ENCODE results near the gene ADGRG3. TPM values are rescaled to one million over a fixed set of nuclear protein-coding genes. Genes with fewer than 3 reads are reported as not detected.
"Not testable (repeated sequence)": the region's sequence is repeated elsewhere in the genome, so short reads cannot be mapped to it uniquely, and the experiment has no call there.

Gene ADGRG3
- total RNA-seq, 1 experiment from 2014 or later = not detected

DNA sequence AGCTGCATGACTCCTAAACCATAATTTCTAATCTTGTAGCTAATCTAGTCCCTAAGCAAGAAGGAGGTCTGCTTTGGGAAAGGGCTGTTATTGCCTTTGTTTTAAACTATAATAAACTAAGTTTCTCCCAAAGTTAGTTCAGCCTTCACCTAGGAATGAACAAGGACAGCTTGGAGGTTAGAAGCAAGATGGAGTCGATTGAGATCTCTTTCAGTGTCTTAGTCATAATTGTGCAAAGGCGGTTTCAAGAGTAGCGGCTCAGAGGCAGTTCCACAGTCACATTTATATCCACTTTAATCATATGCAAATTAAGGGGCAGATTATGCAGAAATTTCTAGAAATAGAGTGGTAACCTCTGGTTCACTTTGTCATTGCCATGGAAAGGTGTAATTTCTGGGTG, 43.9 kb downstream of the ADGRG3 start:
- RAD21 ChIA-PET (ENCODE audit: low non-redundant PET in 1 of 2, low total read pairs in 2 of 2, uncharacterized antibody in 2 of 2, unreplicated experiment in 2 of 2) = interaction anchor here in 1 of 2 experiments (0.6 kb wide), 1 partner anchor 17 kb away, joined by 3 read pairs; the partner anchor contains the start of gene DRC7
- ATAC-seq (no peak), DNase-seq (ENCODE audit: low read depth, low spot score) (no peak)
- Histone ChIP-seq H3K36me3 (ENCODE audit: control insufficient read depth in 1 of 2, insufficient read depth in 2 of 2, low read length in 2 of 2) (no peaks in the 10 kb centered on the region), H4K20me1 (ENCODE audit: insufficient read depth) (no peaks in the 10 kb centered on the region), H3K9me2 (ENCODE audit: insufficient read depth) (no peaks in the 10 kb centered on the region), H3K4me2 (ENCODE audit: low read length) (no peak overlapping the region), H3K27me3 (ENCODE audit: insufficient read depth, low read length) (peaks cover 17% of the 10 kb centered on the region), H3K9ac (ENCODE audit: low read length) (no peak overlapping the region), H3K9me3 (ENCODE audit: control insufficient read depth in 1 of 2, insufficient read depth in 1 of 2, low read depth in 1 of 2, low read length in 2 of 2) (no peaks in the 10 kb centered on the region), H3K4me3 (replicated peaks in 1 of 2; ENCODE audit: low read depth in 1 of 2, low read length in 2 of 2) (no peak overlapping the region), H3K4me1 (ENCODE audit: control insufficient read depth in 1 of 2, insufficient read depth in 2 of 2, low read length in 2 of 2) (no peaks in the 10 kb centered on the region), H3K79me2 (ENCODE audit: insufficient read depth, low read length) (no peaks in the 10 kb centered on the region), H2AFZ (ENCODE audit: low read depth, low read length, poor library complexity, severe bottlenecking) (no peak overlapping the region), H3K27ac (ENCODE audit: low read depth, low read length) (no peak overlapping the region)
- no TSS peak for BruUV-seq (replicated peaks)
- POLR2A ChIA-PET = no interaction called here
- intact Hi-C loops (cut with micrococcal nuclease) = no loop called here
- CTCF ChIA-PET = no interaction called here
- no peak for TF ChIP-seq SIN3A (IDR thresholded peaks at IDR 0.05; ENCODE audit: low read depth)
- TF ChIP-seq SRF (IDR thresholded peaks at IDR 0.05; ENCODE audit: low read depth) = no peak
- no peak for TF ChIP-seq ELF1 (IDR thresholded peaks at IDR 0.05; ENCODE audit: borderline replicate concordance, low read depth)
- no peak for TF ChIP-seq POLR2AphosphoS5 (IDR thresholded peaks at IDR 0.05; ENCODE audit: low read depth, low read length)
- TF ChIP-seq ZFX (IDR thresholded peaks at IDR 0.05) = no peak
- no peak for TF ChIP-seq CTCF (IDR thresholded peaks at IDR 0.05 in 2 of 3, conservative IDR thresholded peaks at IDR 0.05 in 1 of 3; ENCODE audit: borderline replicate concordance in 1 of 3, insufficient read depth in 1 of 3, low read depth in 2 of 3, low read length in 2 of 3)
- TF ChIP-seq, protein P1, sequence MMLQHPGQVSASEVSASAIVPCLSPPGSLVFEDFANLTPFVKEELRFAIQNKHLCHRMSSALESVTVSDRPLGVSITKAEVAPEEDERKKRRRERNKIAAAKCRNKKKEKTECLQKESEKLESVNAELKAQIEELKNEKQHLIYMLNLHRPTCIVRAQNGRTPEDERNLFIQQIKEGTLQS (IDR thresholded peaks at IDR 0.05) = no peak

- intact Hi-C loops (cut with micrococcal nuclease); DNase-seq (ENCODE audit: low read depth, low spot score); H3K4me2 ChIP-seq (ENCODE audit: low read length); H4K20me1 ChIP-seq (ENCODE audit: insufficient read depth); H3K9ac ChIP-seq (ENCODE audit: low read length); H3K27ac ChIP-seq (ENCODE audit: low read depth, low read length); H3K9me3 ChIP-seq (ENCODE audit: control insufficient read depth in 1 of 2, insufficient read depth in 1 of 2, low read depth in 1 of 2, low read length in 2 of 2); BruUV-seq (replicated peaks); H3K4me3 ChIP-seq (replicated peaks in 1 of 2; ENCODE audit: low read depth in 1 of 2, low read length in 2 of 2); POLR2A ChIA-PET; H3K79me2 ChIP-seq (ENCODE audit: insufficient read depth, low read length); H3K36me3 ChIP-seq (ENCODE audit: control insufficient read depth in 1 of 2, insufficient read depth in 2 of 2, low read length in 2 of 2); CTCF ChIA-PET; ATAC-seq; H3K9me2 ChIP-seq (ENCODE audit: insufficient read depth); H3K4me1 ChIP-seq (ENCODE audit: control insufficient read depth in 1 of 2, insufficient read depth in 2 of 2, low read length in 2 of 2); H2AFZ ChIP-seq (ENCODE audit: low read depth, low read length, poor library complexity, severe bottlenecking): not testable (repeated sequence)
- RAD21 ChIA-PET (ENCODE audit: low non-redundant PET in 1 of 2, low total read pairs in 2 of 2, uncharacterized antibody in 2 of 2, unreplicated experiment in 2 of 2) = interaction anchor here in 1 of 2 experiments (0.6 kb wide), 1 partner anchor 18 kb away, joined by 3 read pairs; the partner anchor contains the start of gene DRC7
- peaks cover 17% of the 10 kb centered on the region for H3K27me3 ChIP-seq (ENCODE audit: insufficient read depth, low read length)
Observed at GRCh38 chr16:57712569-57712968, 44.5 kb downstream of the ADGRG3 start.

Measured in HCT116 (cell line).